HFF-Myc (cell line): ENCODE measurements around the gene BLID.

Experiments used
- DNase-seq: peaks from one replicate; pipeline ENCODE4 v3.0.0-alpha.2; 2011; ENCODE audit warnings: low read depth; ENCODE audit errors: extremely low read depth
- H3K4me3 ChIP-seq: replicated peaks from 2 replicates; pipeline ENCODE4 v1.5.1; 2011; ENCODE audit warnings: low read depth, mild to moderate bottlenecking, control low read depth, low read length
- TF ChIP-seq, protein P1 (sequence below): IDR thresholded peaks from 2 replicates; pipeline ENCODE4 v1.5.1; 2012; ENCODE audit warnings: mild to moderate bottlenecking, low read depth, low read length, control low read depth; ENCODE audit errors: missing control alignments

Gene BLID

DNA sequence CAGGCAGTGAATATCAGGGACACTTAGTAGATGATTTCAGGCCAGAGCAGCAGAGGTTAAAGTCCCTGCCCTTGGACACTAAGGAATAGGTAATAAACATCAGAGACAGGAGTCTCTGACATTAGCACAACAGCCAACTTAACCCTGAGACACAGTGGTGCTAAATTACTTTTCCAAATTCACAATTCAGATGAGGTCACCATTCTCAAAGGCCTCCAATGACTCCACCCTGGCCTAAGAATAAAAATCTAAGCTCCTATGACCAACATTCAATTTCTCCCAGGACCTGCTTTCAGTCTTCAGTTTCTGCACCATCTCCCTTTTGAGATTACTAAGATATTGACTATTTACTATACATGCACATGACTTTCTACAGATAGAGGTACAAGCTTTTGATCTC, 42.0 kb downstream of the BLID start:
- TF ChIP-seq, protein P1, sequence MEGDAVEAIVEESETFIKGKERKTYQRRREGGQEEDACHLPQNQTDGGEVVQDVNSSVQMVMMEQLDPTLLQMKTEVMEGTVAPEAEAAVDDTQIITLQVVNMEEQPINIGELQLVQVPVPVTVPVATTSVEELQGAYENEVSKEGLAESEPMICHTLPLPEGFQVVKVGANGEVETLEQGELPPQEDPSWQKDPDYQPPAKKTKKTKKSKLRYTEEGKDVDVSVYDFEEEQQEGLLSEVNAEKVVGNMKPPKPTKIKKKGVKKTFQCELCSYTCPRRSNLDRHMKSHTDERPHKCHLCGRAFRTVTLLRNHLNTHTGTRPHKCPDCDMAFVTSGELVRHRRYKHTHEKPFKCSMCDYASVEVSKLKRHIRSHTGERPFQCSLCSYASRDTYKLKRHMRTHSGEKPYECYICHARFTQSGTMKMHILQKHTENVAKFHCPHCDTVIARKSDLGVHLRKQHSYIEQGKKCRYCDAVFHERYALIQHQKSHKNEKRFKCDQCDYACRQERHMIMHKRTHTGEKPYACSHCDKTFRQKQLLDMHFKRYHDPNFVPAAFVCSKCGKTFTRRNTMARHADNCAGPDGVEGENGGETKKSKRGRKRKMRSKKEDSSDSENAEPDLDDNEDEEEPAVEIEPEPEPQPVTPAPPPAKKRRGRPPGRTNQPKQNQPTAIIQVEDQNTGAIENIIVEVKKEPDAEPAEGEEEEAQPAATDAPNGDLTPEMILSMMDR: no peak
- DNase-seq: no peak
- H3K4me3 ChIP-seq: no peak overlapping the region

DNA sequence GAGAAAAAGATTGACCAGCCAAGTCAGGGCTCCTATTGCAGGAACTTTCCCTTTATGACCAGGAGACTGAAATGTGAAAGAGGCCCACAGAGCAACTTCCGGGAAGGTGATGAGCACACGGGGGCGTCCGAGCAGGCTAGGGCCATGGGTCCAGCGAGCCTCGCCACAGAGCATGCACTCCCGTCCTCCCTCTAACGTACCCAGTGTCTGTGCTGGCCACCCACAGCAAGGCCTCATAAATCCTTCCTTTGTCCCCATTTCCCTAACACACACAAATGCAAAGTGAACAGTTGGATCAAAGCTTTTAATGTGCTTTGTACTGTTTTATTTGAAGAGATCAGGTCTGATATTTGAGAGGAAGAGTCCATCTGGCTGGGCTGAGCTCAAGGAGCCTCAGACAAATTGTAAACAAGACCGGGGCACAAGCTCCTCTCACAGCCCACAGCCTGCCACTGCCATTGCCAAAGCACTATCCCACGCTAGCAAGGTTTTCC, 44.3 kb downstream of the BLID start:
- DNase-seq: no peak
- H3K4me3 ChIP-seq: no peak overlapping the region
- TF ChIP-seq, protein P1: no peak

DNA sequence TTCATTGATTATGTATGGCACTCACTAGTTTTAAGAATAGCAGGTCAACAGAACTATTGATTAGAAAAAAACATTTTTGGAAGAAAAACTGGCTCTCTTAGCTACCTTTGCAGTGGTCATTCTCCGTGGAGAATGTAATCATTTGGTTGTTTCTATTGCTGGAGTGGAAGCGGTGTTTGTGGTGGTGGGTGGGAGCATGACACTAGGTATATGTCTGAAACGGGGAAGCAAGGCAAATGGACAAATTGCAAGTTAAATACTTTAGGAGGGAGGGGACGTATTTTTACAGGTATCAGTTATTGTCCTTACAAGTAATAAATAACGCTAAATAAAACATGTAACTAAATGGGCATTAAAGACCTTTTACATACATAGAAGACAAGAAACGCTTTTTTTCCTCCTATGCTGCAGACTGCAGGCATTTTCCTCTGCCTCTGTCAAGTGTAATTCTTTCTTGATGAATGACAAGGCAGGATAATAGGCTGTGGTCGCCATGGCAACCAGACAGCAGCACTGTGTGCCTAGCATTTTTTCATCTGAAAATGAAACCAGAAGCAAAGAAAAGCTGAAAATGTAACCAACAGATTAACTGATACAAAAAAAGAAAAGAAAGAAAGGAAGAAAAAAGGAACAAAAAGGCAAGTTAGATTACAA, 46.2 kb downstream of the BLID start:
- no peak overlapping the region for H3K4me3 ChIP-seq
- TF ChIP-seq, protein P1: no peak
- no peak for DNase-seq

DNA sequence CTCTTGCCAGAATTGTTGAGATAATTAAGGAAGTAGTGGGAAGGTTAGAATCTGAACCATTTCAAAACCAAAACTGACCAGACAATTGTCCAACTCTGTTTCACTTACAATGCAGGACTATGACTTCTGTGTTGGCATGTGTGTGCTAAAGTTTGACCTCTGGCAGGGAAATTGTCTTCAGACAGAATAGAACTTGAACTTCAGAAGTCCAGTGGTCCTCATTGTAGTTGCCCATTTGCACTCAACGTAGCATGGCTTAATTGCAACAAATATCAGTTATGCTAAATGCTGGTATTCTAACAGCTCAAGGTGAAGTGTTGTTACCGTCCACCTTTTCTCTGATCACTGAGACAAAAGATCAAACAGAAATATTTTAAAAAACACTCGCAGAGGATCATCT, 47.2 kb downstream of the BLID start:
- TF ChIP-seq, protein P1: no peak
- DNase-seq: no peak

DNA sequence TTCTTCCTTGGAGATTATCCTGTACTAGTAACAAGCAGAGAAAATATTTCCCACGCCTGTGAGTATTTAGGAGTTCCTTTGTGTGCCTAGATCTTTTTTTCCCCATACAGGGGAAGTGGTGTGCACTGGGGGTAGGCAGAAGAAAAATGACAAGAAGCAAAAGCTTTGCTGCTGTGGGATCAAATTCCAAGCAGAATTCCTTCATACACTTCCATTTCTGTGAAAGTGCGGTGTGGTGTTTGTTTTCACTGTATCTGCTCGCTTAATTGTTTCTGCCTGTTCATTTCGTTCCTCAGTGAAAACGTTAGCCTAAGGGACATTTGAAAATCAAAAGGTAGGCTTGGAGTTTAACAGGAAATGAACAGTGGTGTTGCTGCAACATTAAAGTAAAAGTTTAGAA, 47.9 kb downstream of the BLID start:
- TF ChIP-seq, protein P1: no peak
- no peak overlapping the region for H3K4me3 ChIP-seq
- no peak for DNase-seq

More for the DNA sequence above, 47.2 kb downstream of the BLID start:
- no peak overlapping the region for H3K4me3 ChIP-seq
